HL-60/S4 treated with phorbol 12-myristate 13-acetate at 8.2 ng/mL for 4 days and 3 days (cell line): ENCODE measurements around the gene PLA2G2D.
"Not testable (repeated sequence)": the region's sequence is repeated elsewhere in the genome, so short reads cannot be mapped to it uniquely, and the experiment has no call there.

Experiments used
- in situ Hi-C: fragments of 300-500 bp; cut with MboI; formaldehyde crosslinking; loops from 2 replicates; pipeline ENCODE4 v1.15.0; 2022; ENCODE audit warnings: low sequenced_read_pairs

The PLA2G2D gene

DNA sequence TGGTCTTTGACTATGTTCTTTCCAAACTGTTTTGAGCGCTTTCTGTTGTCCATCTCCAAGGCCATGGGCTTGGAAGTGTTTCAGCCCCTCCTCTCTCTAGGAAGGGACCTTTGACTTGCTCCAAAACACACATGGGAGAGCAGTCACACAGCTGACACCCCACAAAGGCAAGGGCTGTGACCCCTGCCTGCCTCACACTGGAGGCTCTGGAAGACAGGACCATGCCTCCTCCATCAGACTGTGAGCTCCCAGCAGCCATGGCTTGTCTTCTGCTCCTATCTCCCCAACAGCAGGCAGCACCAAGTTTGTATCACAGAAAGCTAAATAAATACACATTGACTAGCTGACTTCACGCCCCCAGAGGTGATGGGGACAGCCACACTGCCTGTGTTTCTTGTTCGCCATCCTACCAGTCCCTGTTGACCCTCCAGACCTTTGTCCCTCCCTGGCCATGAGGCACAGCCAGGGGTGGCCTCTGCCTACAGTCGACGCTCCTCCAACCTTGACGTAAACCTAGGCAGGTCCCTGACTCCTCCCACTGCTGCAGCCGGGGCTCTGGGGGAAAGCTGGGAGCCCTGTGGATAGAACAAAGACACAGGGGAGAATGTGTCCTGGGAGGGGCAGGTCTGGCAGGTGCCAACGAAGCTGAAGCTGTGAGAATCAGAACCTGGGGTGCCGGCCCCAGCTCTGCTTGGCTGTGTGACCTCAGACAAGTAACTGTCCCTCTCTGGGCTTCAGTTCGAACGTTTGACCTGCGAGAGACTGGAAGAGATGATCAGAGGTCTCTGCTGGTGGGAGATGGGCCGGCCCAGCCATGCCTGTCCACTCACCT, 24.6 kb upstream of the PLA2G2D start:
- in situ Hi-C loops, result no loop called here

DNA sequence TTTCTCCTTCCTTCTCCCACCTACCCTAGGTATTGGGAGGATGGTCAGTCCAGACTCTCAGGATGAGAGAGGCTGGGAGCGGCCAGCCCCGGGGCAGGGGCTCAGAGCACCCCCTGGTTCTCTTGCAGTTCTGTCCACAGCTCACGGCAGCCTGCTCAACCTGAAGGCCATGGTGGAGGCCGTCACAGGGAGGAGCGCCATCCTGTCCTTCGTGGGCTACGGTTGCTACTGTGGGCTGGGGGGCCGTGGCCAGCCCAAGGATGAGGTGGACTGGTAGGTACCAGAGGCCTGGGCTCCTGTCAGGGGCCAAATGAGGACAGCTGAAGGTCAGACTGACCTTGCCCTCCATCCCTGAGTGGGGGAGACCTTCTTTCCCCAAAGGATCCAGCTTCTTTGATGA, 24.0 kb upstream of the PLA2G2D start:
- in situ Hi-C loops, result no loop called here

DNA sequence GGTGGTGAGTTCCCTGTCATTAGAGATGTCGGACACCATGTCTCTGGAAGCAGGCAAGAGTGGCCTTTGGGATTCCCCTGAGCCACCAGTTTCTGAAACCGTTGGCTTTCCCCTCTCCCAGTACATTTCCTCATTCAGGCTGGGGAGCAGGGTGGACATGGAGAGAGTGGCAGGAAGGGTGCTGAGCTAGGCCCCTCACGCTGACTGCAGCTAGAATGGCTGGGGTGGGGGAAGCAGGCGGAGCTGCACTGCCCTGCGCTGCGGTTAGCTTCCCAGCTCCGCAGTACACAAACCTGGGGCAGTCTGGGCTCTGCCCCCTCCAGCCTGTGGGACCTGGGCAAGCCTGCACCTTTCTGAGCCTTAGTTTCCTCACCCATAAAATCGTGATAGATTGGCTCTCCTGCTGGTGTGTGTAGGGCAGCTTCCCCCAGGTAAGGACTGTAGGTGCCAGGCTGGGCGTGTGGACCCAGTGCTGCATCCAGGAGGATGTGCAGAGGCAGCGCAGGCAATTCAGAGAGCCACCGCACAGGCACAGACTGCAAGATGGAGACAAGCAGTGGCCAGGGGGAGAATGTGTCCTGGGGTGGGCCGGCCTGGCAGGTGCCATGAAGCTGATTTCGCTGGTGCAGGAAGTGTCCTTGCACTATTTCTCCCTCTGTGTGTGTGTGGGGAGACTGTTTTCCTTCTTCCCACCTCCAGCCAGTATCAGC, 22.8 kb upstream of the PLA2G2D start:
- in situ Hi-C loops, result no loop called here

DNA sequence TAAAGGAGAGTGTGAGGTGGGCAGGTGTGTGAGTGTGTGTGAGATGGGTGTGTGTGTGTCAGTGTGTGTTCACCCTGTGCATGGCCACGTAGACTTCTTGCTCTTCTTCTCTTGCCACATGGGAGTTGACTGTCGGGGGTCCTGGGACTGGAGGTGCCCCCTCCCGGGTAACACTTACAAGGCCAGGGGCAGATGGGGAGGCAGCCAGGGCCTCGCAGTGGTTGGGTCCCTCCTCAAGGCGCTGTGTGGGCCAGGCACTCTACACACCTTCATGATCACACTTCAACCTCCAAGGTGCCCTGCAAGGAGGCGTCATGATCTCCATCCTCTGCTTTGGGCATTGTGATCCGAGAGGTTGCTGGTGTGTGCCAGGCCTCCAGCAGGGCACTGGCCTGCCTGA, 22.1 kb upstream of the PLA2G2D start:
- in situ Hi-C loops, result no loop called here

DNA sequence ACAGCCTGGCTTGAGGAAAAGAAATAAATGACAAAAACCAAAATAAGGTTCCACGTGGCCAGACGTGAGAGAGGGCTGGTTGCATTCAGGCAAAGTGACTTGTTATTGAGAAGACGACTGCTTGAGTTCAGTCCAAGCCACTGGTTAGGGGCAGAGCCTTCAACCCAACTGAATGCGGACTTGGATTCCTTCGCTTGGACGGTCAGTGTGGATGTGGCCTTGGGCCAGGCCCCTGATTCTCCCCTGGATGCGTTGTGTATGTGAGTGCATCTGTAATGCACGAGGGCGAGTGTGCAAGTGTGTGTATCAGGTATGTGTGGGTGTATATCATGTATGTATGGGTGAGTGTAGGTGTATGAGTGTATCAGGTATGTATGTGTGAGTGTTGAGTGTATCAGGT, 21.7 kb upstream of the PLA2G2D start:
- in situ Hi-C loops, result no loop called here

DNA sequence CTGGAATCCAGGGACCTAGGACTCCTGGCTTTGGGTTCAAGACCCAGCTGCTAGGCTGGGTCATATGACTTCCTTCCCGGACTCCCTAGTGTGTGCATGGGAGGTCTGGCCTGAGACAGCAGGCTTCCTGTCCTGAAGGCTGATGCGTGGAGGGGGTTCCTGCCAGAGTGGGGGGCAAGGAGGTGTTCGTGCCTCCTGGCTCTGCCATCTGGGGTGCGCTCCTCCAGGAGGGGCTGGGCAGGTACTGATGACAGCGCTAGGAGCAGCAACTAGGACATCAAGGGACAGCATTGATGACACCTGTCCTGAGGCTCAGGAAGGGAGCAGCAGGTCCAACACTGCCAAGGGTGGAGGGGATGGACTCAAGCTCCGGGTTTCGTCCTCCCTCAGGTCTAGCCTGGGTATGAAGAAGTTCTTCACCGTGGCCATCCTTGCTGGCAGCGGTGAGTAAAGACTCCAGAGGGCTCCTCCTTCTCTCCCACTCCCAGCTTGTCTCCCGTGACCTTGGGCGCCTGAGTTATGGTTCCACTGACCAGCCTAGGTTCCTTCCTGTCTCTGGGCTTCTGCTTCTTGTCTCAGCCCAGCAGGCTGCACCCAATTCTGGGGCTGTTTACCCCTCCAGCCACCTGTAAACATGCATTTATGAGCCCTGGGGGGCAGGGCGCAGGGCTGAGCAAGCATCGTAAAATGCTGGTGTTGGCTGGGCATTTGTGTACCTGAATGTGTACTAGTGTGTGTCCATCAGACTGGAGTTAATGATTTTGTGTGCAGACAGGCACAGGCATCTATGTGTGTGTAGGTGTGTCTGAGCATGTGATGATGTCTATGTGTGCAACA, 20.7 kb upstream of the PLA2G2D start:
- in situ Hi-C loops, result no loop called here

DNA sequence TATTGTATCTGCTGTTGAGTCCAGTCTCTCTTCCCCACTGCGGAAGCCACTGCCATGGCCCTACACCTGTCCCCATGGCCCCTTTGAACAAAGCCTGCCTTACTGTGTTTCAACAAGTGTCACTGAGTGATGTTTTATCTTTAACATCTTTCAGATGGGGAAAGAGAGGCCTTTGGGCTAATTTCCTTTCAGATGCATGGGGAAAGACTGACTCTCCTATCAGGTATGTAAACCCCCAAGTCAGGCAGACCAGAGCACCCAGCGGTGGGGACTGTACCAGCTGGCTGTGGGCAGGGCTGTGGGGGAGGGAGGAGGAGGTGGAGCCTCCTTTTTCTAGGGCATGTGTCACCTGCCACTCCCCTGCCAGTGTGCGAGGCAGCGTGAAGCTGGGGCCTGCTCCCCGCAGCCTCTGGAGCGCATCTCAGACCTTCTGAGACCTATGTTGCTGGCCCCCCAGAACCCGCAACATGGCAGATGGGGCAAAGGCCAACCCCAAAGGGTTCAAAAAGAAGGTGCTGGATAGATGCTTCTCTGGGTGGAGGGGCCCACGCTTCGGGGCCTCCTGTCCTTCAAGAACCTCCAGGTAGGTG, 19.7 kb upstream of the PLA2G2D start, which contains the start of gene PLA2G2F:
PLA2G2F (plus strand) TSS at position 363 of the 590 bp plus-strand sequence; CDS start at position 468, 105 bp downstream.
- in situ Hi-C loops, result no loop called here

DNA sequence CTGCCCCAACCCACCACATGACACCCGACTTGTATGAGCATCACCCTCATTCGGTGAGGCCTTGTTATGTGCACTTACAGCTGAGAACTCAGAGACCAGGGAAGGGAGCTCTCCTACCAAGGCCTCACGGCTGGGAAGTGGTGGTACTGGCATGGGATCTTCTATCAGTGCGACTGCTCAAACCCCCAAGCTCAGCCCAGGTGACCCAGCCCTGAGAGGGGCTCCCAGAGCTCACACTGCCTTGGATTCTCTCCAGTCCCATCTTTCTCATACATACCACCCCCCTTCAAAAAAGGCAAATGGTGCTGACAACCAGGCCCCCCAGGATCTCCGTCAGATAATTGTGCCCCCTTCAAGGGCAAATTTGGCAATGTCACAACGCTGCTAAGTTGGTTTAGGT, 19.0 kb upstream of the PLA2G2D start:
- in situ Hi-C loops, result no loop called here

DNA sequence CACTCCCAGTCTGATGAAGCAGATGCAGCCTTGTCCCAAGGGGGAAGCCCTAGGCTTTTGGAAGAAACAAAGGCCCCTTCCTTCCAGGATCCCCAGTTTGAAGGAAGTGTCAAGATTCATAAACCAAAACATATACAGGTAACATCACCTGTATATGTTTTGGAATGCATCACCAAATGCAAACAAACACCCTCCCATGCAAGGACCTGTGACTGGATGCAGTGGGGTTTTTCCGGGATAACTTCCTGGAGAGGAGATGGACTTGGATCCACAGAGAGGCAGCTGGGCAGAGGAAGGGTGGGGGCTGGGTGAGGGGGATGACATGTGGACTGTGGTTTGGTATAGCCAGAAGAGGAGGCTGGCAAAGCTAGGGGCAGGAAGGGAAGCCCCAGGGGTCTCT, 18.3 kb upstream of the PLA2G2D start:
- in situ Hi-C loops, result no loop called here

DNA sequence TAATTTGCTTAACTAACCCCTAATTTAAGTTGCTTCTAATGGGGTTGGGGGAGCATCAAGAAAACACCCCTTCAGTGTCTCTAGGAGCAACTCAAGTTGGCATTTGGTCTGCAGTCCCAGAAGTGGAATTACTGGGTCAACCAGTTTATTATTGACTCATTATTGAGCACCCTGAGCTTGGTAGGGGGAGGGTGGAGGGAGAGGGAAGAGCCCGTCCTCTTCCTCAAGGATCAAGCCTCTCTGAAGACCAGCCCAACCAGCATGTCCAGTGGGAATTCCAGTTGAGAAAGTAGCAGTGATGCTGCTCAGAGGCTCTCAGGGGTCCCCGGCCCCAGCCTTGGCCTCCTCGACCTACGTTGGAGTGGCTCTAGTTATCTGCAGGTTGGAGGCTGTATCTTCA, 17.7 kb upstream of the PLA2G2D start:
- in situ Hi-C loops, result no loop called here

DNA sequence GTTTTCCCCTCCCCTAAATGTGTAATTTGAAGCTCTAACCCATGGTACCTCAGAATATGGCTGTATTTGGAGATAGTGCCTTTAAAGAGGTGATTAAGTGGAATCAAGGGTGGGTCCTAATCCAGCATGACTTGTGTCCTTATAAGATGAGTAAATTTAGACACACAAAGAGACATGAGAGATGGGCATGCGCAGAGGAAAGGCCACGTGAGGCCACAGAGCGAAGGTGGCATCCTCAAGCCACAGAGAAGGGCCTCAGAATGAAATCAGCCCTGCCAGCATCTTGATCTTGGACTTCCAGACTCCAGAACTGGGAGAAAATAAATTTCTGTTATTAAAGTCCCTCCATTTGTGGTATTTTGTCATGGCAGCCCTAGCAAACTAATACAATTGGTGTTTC, 16.9 kb upstream of the PLA2G2D start:
- in situ Hi-C loops, result no loop called here

DNA sequence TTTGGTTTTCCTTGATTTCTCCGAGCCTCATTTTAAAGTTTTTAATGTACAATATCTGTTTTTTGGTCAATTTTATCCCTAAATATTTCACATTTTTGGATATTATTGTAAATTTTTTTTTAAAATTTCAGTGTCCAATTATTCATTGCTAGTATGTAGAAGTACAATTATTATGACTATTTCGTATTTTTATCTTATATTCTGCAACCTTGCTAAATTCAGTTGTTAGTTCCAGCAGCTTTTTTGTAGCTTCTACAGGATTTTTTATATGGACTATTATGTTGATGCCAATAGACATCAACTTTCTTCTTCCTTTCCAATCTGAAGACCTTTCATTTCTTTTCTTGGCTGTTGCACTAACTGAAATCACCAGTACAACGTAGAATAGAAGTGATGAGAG, 15.7 kb upstream of the PLA2G2D start:
- in situ Hi-C loops, result no loop called here

DNA sequence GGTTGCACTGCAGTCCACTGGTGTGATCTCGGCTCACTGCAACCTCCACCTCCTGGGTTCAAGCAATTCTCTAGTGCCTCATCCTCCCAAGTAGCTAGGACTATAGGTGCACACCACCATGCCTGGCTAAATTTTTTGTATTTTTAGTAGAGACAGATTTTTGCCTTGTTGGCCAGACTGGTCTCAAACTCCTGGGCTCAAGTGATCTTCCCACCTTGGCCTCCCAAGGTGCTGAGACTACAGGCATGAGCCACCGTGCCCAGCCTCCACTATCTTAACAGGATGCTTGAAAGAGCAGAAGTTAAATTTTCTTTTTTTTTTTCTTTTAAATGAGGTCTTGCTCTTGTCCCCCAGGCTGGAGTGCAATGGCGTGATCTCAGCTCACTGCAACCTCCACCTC, 11.2 kb upstream of the PLA2G2D start:
- in situ Hi-C loops, result not testable (repeated sequence)

DNA sequence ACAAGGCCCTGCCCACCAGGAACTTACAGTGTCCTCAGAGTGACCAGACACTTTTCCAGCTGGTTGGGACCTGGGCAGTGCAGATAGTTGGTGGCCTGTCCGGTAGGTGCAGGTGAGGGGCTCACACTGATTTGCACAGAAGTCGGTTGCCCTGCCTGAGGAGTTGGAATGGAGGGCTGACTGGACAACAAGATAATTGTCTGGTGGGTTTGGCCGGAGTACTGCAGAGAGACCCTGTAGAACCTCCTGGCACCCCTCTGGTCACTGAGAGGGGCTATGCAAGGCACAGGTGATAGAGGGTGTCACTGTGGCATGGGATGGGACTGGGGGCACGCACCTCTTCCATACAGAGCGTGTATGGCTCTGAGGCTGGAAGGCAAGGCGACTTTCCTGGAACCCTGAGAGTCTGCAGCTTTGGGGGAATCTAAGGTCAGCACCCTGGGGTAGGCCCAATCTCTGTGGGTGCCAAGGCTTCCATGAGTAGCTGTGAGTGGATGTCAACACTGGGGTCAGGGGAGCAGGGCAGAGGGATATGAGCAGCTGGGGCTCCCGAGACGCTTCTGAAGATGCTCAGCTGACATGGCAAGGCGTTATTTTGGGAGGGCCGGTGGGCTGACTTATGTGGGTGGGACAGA, 7.6 kb upstream of the PLA2G2D start:
- in situ Hi-C loops, result no loop called here

DNA sequence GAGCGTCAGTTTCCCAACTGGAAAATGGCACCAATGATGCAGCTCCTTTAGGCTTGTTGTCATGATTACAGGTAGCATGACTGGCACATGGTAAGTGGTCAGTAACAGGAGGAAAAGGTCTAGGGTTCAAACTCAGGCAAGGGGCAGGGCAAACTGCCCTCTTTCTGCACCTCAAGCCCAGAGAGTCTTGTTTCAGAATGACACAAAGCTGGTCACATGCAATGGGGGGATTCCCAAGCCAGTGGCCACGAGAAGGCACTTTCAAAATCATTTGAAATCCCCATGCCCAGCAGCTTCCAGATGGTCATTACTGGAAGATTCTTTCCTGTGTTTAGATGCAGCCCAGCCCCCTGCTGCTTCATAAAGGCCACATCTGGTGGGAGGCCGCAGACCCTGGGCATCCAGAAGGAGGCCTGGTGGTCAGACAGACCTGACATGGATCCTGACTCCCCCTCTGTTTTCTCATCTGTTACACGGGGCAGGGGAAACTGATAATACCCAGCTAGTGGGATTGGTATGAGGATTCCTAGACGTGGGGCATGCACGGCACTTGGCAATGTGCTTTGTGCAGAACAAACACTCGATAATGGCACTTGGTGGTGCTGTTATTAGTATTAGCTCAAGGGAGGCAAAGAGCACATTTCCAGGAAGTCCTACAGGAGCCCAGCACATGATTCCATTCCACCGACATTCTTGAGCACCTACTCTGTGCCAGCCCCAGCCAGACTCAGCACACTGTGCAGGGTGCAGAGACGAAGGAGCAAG, 6.9 kb upstream of the PLA2G2D start:
- in situ Hi-C loops, result no loop called here

DNA sequence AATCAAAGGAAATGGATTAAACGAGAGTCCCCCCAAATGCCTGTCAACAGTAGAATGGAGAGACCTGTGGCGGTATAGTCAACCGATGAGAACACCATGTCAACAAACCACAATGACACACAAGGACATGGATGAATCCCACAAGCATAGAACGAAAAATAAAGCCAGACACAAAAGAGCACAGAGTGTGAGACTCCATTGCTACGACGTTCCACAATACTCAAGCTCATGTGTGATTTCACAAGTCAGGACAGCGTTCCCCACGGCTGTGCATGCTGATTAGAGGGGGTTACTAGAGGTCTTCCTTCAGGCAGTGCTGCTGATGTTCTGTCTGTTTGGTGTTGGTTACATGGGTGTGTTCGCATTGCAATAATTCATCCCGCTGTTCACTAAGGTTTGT, 5.8 kb upstream of the PLA2G2D start:
- in situ Hi-C loops, result no loop called here

DNA sequence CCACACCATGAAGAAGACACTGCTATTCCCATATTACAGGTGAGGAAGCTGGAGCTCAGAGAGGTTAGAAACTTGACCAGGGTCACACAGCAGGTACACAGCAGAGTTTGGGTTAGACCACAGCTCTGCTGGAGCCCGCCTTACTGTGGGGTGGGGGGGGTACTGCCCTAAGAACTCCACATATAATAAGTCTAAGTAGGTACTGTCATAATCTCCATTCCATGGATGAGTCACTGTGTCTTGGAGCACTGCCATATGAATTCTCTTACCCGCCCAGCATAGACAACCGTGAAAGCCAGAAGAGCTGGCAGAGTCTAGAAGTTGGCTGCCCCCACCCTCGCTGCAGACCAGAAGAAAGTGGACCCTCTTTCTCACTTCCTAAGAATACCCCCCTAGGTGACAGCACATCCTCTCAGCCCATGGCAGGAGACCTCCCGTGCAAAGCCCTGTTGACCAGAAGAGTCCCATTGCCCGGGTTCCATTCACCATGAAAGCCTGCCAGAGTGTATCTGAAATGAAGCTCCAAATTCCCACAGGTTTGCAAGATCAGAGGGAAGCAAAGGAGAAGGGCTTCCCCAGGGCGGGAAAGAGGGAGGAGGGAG, 5.2 kb upstream of the PLA2G2D start:
- in situ Hi-C loops, result no loop called here

DNA sequence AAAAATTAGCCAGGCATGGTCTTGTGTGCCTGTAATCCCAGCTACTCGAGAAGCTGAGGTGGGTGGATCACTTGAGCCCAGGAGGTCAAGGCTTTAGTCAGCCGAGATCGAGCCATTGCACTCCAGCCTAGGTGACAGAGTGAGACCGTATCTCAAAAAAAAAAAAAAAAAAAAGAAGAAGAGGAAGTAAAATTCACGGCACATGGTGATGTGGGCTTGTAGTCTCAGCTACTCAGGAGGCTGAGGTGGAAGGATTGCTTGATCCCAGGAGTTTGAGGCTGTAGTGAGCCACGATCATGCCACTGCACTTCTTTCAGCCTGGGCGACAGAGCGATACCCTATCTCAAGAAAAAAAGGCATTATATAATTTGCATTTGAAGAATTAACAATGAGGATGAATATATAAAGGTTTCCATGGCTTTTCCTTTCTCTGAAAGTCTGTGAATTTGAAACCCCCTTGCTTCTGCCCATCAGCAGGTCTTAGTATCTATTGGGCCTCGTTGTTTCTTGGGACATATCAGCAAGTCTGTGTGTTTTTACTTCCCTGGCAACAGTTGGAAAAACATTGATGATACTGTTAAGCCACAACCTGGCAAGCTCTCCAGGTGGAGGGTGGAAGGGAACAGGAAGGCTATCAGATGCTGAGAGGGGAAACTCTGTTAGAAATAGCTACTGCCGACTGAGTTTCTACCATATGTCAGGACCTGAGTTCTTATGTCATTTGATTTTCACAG, 4.6 kb upstream of the PLA2G2D start:
- in situ Hi-C loops, result no loop called here

DNA sequence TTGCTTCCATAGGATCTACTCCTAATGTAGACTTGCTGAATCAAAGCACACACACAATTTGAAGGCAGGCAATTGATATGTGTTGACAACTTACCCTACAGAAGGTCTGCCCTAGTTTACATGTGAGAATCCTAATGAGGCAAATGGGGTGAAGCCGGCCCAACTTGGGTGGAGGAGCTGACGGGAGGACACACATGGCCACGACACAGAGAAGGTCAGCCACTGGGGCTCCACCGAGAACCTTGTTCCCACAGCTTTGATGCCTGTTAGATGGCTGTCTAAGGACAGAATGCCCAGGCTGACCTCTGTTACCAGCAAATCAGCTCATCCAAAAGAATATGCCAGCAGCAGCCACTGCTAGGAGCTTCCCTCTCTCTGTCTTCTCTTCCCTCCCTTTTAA, 1.5 kb upstream of the PLA2G2D start:
- in situ Hi-C loops, result no loop called here
